Stimulated activated CD8-positive, alpha-beta memory T cell treated with anti-CD3 and anti-CD28 coated beads, Interleukin-7, amount 100 ng/mL, for 24 hours (primary cell): ENCODE measurements around the gene GAL.

Experiments used
- DNase-seq: peaks from one replicate; pipeline ENCODE4 v3.0.0-alpha.2; 2020; ENCODE audit warnings: low read depth

Gene GAL

GRCh38 chr11:68710409-68710808, 26.1 kb downstream of the GAL start:
- DNase-seq, result no peak

GRCh38 chr11:68711114-68711513, 26.8 kb downstream of the GAL start:
- DNase-seq, result no peak

- no peak for DNase-seq
Observed at GRCh38 chr11:68714060-68714856, 29.9 kb downstream of the GAL start.

GRCh38 chr11:68715456-68716122, 31.2 kb downstream of the GAL start:
- DNase-seq, result no peak

GRCh38 chr11:68721075-68721474, 36.7 kb downstream of the GAL start:
- DNase-seq, result no peak

- DNase-seq, result no peak
Observed at GRCh38 chr11:68722143-68722542, 37.8 kb downstream of the GAL start.

- no peak for DNase-seq
Observed at GRCh38 chr11:68724293-68724692, 39.9 kb downstream of the GAL start.

- DNase-seq, result no peak
Observed at GRCh38 chr11:68727783-68728182, 43.4 kb downstream of the GAL start.

GRCh38 chr11:68734111-68734510, 49.8 kb downstream of the GAL start:
- no peak for DNase-seq

- no peak for DNase-seq
Observed at GRCh38 chr11:68735125-68735524, 50.8 kb downstream of the GAL start.

GRCh38 chr11:68735646-68736045, 51.3 kb downstream of the GAL start:
- no peak for DNase-seq
